Osteocyte (in vitro differentiated cells): Measurements from ENCODE around the gene ACTL10. TPM values are rescaled to one million over a fixed set of nuclear protein-coding genes. Genes with fewer than 3 reads are reported as not detected.
"Not testable (repeated sequence)": the region's sequence is repeated elsewhere in the genome, so short reads cannot be mapped to it uniquely, and the experiment has no call there.

Experiments
- DNase-seq: peaks from one replicate; pipeline ENCODE4 v3.0.0; 2021; ENCODE audit warnings: mixed read lengths; ENCODE audit not compliant: unreplicated experiment; ENCODE audit errors: extremely low spot score
- H3K27ac Mint-ChIP-seq: one replicate; pipeline ENCODE4 v1.8.0; 2021; ENCODE audit warnings: mild to moderate bottlenecking, mixed read lengths; ENCODE audit not compliant: unreplicated experiment
- H3K27me3 Mint-ChIP-seq: one replicate; pipeline ENCODE4 v1.8.0; 2021; ENCODE audit warnings: mixed read lengths; ENCODE audit not compliant: unreplicated experiment
- H3K36me3 Mint-ChIP-seq: one replicate; pipeline ENCODE4 v1.8.0; 2021; ENCODE audit warnings: mixed read lengths; ENCODE audit not compliant: unreplicated experiment
- H3K4me1 Mint-ChIP-seq: one replicate; pipeline ENCODE4 v1.8.0; 2021; ENCODE audit warnings: mixed read lengths; ENCODE audit not compliant: unreplicated experiment
- H3K4me3 Mint-ChIP-seq: one replicate; pipeline ENCODE4 v1.8.0; 2021; ENCODE audit warnings: mild to moderate bottlenecking, moderate library complexity, mixed read lengths; ENCODE audit not compliant: unreplicated experiment
- H3K9me3 Mint-ChIP-seq: one replicate; pipeline ENCODE4 v1.8.0; 2021; ENCODE audit warnings: mixed read lengths; ENCODE audit not compliant: unreplicated experiment
- total RNA-seq: library from RNA; stranded (reverse); gene quantifications from 2 replicates; pipeline ENCODE4 v1.2.1, GENCODE V29; 2021
- TF ChIP-seq, protein P1 (sequence below): fragments of 200-600 bp; sonication (generic); IDR thresholded peaks from 2 replicates; pipeline ENCODE4 v1.5.0; 2021; ENCODE audit warnings: antibody characterized with exemption, mild to moderate bottlenecking, moderate library complexity

ACTL10 gene
- total RNA-seq, 1 donor from 2014 or later: 0.54 TPM

DNA sequence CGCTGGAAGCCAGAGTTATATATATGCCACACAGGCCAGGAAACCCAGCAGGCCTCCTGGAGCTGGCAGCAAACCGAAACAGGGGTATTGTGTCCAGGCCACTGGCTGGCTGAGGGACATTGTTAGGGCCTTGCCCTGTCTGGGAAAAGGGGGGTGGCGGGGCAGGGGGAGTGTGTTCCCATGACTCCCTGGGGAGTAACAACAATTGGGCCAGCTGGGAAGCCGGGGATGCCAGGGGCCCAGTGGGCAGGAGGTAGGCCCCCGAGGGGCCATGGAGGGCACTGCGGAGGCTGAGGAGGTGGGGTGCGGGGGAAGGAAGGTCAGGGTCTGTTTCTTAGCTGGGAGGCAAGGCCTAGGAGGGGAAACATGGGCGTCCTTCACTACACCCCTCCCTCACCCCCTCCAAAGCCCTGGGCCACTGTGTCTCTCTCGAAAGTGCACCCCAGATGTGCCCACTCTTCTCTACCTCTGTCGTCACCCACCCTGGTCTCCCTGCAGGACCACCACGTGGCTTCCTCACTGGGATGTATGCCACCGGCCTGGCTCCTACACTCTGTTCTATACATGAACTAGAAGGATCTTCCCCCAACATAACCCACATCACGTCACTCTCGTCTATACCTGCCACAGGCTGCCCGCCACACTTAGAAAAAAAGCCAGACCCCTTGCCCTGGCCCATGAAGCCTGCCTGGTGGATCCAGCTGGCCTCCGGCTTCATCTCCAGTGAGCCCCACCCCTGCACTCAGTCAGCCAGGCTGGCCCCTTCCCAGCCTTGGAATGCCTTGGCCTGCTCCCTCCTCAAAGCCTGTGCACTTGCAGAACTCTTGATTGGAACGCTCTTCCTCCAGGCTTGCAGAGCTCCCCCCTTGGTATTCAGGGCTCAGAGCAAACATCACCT lies 27.2 kb downstream of the ACTL10 start:
- TF ChIP-seq, protein P1, sequence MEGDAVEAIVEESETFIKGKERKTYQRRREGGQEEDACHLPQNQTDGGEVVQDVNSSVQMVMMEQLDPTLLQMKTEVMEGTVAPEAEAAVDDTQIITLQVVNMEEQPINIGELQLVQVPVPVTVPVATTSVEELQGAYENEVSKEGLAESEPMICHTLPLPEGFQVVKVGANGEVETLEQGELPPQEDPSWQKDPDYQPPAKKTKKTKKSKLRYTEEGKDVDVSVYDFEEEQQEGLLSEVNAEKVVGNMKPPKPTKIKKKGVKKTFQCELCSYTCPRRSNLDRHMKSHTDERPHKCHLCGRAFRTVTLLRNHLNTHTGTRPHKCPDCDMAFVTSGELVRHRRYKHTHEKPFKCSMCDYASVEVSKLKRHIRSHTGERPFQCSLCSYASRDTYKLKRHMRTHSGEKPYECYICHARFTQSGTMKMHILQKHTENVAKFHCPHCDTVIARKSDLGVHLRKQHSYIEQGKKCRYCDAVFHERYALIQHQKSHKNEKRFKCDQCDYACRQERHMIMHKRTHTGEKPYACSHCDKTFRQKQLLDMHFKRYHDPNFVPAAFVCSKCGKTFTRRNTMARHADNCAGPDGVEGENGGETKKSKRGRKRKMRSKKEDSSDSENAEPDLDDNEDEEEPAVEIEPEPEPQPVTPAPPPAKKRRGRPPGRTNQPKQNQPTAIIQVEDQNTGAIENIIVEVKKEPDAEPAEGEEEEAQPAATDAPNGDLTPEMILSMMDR: no peak
- no peak overlapping the region for H3K4me3 Mint-ChIP-seq
- no peak for DNase-seq
- no peaks in the 10 kb centered on the region for H3K27me3 Mint-ChIP-seq
- no peaks in the 10 kb centered on the region for H3K36me3 Mint-ChIP-seq
- peaks cover 3% of the 10 kb centered on the region for H3K4me1 Mint-ChIP-seq
- H3K27ac Mint-ChIP-seq: no peak overlapping the region
- no peaks in the 10 kb centered on the region for H3K9me3 Mint-ChIP-seq

DNA sequence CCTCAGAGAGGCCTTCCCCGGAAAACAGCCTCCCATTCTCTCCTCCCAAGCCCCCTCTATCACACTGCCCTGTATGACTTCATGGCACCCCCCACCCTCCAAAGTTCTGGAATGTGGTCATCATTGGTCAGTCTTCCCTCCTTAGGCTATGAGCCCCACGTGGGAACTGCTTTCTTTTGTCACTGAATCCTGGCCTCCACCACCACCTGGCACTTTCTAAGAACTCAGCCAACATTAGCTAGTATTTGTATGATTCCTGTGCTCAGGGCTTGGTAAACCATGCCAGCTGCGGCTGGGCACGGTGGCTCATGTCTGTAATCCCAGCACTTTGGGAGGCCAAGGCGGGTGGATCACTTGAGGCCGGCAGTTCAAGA lies 27.9 kb downstream of the ACTL10 start:
- Mint-ChIP-seq H3K4me1 (peaks cover 3% of the 10 kb centered on the region), H3K4me3 (no peak overlapping the region), H3K36me3 (no peaks in the 10 kb centered on the region), H3K27me3 (no peaks in the 10 kb centered on the region), H3K27ac (no peak overlapping the region), H3K9me3 (no peaks in the 10 kb centered on the region)
- DNase-seq: no peak
- TF ChIP-seq, protein P1: no peak

DNA sequence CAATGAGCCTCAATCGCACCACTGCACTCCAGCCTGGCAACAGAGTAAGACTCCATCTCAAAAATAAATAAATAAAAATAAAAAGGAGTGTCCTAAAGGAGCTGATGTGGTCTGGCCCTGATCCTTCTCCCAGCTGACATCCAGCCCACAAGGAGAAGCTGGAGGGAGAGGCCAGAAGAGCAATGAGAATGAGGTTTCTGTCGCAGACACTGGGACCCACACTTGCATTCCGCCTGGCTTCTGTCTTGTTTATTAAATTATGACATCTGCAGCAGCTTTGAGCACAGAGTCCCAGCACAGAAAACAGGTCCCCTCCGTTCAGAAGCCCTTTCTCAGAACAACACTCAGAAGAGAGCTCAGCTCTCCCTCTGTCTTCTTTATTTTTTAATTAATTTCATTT lies 29.7 kb downstream of the ACTL10 start:
- Mint-ChIP-seq H3K9me3 (no peaks in the 10 kb centered on the region), H3K27me3 (no peaks in the 10 kb centered on the region), H3K4me3 (no peak overlapping the region), H3K4me1 (no peaks in the 10 kb centered on the region), H3K27ac (no peak overlapping the region), H3K36me3 (no peaks in the 10 kb centered on the region)
- DNase-seq: no peak
- TF ChIP-seq, protein P1: no peak

DNA sequence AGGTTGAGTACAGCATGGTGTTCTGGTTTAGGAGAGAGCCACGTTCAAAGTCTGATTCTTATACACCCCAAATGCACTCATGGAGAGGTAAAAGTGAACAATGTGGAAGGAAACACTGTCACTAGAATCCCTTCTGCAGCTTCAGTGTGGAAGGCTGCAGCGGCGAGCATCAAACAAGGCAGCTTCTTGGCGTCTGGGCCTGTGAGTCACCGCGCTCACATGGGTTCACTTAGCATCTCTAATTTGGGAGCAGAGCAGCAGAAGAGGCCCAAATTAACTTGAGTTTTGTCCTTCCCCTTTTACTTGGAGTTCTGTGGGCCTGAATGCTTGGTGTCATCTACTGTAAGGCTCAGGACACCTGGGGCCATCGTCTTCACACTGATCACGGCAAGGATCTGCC lies 30.4 kb downstream of the ACTL10 start:
- Mint-ChIP-seq H3K4me3 (no peak overlapping the region), H3K9me3 (no peaks in the 10 kb centered on the region), H3K4me1 (no peaks in the 10 kb centered on the region), H3K36me3 (no peaks in the 10 kb centered on the region), H3K27me3 (no peaks in the 10 kb centered on the region), H3K27ac (no peak overlapping the region)
- no peak for DNase-seq
- TF ChIP-seq, protein P1: no peak

DNA sequence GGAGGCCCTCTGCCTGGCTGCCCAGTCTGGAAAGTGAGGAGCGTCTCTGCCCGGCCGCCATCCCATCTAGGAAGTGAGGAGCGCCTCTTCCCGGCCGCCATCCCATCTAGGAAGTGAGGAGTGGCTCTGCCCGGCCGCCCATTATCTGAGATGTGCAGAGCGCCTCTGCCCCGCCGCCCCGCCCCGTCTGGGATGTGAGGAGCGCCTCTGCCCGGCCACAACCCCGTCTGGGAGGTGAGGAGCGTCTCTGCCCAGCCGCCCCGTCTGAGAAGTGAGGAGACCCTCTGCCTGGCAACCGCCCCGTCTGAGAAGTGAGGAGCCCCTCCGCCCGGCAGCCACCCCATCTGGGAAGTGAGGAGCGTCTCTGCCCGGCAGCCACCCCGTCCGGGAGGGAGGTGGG lies 32.2 kb downstream of the ACTL10 start:
- not testable (repeated sequence) for H3K36me3 Mint-ChIP-seq, H3K4me1 Mint-ChIP-seq, H3K9me3 Mint-ChIP-seq, H3K4me3 Mint-ChIP-seq, H3K27me3 Mint-ChIP-seq, DNase-seq, H3K27ac Mint-ChIP-seq

DNA sequence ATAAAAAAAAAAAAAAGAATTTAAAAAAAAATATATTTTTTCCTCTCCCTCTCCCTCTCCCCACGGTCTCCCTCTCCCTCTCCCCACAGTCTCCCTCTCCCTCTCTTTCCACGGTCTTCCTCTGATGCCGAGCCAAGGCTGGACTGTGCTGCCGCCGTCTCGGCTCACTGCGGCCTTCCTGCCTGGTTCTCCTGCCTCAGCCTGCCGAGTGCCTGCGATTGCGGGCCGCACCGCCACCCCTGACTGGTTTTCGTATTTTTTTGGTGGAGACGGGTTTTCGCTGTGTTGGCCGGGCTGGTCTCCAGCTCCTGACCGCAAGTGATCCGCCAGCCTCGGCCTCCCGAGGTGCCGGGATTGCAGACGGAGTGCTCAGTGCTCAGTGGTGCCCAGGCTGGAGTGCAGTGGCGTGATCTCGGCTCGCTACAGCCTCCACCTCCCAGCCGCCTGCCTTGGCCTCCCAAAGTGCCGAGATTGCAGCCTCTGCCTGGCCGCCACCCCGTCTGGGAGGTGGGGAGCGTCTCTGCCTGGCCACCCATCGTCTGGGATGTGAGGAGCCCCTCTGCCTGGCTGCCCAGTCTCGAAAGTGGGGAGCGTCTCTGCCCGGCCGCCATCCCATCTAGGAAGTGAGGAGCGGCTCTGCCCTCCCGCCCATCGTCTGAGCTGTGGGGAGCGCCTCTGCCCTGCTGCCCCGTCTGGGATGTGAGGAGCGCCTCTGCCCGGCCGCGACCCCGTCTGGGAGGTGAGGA lies 34.1 kb downstream of the ACTL10 start:
- H3K4me3 Mint-ChIP-seq, H3K9me3 Mint-ChIP-seq: not testable (repeated sequence)

More for the DNA sequence above, 34.1 kb downstream of the ACTL10 start:
- H3K36me3 Mint-ChIP-seq, DNase-seq, H3K4me1 Mint-ChIP-seq, H3K27ac Mint-ChIP-seq, H3K27me3 Mint-ChIP-seq: not testable (repeated sequence)
